NOMO-1 treated with DMSO at 0.1 percent for 48 hours (cell line): ENCODE measurements around the gene FATE1.

Experiments
- DNase-seq: peaks from one replicate; lab custom pipeline; 2025; ENCODE audit not compliant: unreplicated experiment; lab: John Stamatoyannopoulos, UW

FATE1 gene

DNA sequence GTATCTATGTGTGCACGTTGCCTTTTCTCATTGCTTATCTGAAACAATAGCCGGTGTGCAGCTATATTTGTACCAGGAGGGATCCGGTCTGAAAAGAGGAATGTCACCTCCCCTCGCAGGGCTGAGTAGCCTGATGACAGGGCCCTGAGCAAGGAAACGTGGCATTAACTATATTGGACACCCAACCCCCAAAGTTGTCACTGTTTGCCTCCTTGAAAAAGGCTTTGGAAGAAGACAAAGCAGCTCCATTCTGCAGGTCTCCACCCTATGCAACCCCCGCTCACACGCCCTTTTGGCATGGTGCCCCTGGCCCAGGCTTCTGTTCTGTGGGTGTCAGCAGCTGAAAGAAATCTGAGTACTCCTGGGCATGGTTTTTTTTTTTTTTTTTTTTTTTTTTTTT lies 12.3 kb upstream of the FATE1 start:
- DNase-seq: no peak

- no peak for DNase-seq
Measured at GRCh38 chrX:151704041-151704663, 11.7 kb upstream of the FATE1 start.

GRCh38 chrX:151708821-151709220 lies 7.0 kb upstream of the FATE1 start:
- no peak for DNase-seq

GRCh38 chrX:151710457-151710856 lies 5.4 kb upstream of the FATE1 start:
- DNase-seq: no peak

DNA sequence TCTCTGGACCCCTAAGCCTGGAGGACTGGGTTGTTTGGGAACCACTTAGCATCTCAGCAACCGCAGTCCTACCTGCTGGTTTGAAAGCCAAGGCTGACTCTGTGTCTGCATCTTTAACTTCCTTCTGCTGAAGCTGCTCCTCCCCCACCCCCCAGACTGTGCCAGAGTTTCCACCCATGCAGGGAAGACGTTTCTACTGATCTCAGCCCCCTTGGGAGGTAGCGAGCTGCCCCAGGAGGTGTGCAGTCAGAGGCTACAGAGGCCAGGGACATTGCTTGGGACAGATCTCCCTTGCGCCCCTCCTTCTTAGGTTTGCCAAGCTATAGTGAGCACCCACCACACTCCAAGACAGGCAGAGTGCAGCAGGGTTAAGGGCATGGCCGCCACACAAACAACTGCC lies 4.7 kb upstream of the FATE1 start:
- DNase-seq: no peak

DNA sequence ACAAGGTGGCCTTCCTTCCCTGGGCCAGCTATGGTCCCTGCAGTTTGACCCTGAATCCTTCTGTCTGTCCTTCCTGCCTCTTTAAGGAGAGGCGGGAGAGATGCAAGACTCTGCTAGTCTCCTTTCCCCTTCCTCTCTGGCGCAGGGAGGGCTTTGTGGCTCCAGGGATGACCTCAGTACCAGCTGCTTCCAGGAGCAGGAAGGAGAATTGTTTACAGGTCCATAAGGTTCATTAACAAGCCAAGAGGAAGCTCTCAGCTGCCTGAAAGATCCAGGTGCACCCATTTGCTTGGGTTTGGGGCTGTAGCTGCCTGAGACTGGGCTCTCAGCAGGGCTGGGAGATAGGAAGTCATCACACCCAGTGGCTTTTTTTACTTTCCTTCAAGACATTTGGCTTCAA lies 4.0 kb upstream of the FATE1 start:
- DNase-seq: no peak

DNA sequence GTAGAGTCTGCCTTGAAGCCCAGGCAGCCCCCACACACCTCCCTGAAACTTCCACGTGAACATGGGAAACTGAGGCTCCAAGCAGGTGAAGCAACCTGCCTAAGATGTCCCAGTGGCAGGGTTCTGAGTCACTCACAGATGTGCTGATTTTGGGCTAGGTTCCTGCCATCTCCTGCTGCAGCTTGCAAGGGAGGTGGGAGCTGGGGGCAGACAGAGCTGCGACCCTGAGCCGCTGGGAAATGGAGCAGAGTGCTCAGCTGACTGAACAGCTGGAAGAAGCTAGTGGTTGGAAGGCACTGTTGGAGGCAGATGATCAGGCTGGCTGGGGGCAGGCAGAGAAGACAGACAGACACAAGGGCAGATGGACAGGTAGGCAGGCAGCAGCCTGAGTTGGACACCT lies 3.6 kb upstream of the FATE1 start:
- no peak for DNase-seq

DNA sequence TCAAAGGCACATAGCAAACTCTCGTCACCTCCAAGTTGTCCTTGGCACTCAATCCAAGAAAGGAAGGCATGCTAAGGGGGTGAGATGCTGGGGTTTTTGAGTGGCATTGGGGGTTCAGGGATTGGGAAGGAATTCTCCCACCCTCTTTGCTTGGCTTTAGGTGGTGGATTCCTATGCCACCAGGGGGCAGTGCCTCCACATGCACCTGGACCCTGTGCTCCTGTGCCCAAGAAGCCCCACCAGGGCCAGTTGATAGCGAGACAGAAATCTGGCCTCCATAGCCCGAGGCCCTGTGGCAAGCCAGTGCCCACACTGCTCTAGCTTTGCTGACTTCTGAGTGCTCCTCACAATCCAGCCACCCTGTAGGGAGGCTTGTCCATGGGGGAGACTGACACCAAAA lies 2.0 kb upstream of the FATE1 start:
- DNase-seq: no peak

- no peak for DNase-seq
Measured at GRCh38 chrX:151714362-151714761, 1.5 kb upstream of the FATE1 start.

DNA sequence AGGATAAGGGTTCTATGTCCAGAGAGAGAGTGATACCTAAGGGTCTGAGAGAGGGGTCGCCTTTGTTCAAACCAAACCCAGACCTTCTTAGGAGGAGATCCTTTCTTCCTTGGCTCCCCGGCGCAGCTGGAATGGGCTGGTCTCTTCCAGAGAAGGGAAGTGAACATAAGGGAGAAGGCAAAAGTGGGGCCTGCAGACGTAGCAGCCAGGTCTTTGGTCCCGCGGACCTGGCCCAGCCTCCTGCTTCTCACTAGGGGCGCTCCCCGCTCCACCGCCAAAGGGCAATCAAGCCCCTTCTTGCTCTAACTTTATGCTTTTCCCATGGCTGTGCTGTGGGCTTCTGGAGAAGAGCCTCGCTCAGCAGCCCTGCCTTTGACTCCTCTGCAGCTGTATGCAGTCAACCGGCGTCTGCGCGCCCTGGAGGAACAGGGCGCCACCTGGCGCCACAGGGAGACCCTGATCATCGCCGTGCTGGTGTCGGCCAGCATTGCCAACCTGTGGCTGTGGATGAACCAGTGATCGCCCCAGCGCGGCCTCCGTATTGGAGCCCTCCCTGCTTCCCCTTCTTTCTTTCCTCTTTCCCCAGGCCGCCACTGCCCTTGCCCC lies 6.5 kb downstream of the FATE1 start:
- DNase-seq: no peak

GRCh38 chrX:151723156-151723760 lies 7.4 kb downstream of the FATE1 start:
- no peak for DNase-seq

- no peak for DNase-seq
Measured at GRCh38 chrX:151724563-151725337, 8.9 kb downstream of the FATE1 start.

GRCh38 chrX:151725338-151725614 lies 9.4 kb downstream of the FATE1 start:
- DNase-seq: no peak

- no peak for DNase-seq
Measured at GRCh38 chrX:151726751-151727150, 10.9 kb downstream of the FATE1 start.

DNA sequence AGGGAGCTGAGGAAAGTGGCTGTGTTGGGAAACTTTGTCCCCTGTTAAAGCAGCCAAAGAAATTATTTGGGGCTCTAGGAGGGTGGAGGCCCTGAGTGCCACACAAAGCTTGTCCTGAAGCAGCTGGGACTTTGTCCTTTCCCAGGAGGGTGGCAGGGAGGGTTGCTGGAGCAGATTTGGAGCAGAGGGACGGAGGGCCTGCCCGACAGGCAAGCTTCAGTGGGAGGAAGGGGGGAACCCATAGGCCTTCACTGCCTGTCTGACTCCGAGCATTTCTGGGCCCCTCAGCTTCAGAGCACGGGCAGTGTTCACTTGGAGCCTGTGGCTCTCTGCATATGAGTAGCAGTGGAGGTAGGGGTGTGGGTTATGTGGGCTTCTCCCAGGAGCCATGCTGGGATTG lies 11.5 kb downstream of the FATE1 start:
- DNase-seq: no peak

- no peak for DNase-seq
Measured at GRCh38 chrX:151729056-151729725, 13.4 kb downstream of the FATE1 start.

- DNase-seq: no peak
Measured at GRCh38 chrX:151734446-151734845, 18.6 kb downstream of the FATE1 start, which contains the start of gene CNGA2. Gene CNGA2 (plus strand): TSS chrX:151734746. CDS start chrX:151738484, 3,738 bp downstream.

GRCh38 chrX:151735219-151735618 lies 19.4 kb downstream of the FATE1 start:
- DNase-seq: no peak

DNA sequence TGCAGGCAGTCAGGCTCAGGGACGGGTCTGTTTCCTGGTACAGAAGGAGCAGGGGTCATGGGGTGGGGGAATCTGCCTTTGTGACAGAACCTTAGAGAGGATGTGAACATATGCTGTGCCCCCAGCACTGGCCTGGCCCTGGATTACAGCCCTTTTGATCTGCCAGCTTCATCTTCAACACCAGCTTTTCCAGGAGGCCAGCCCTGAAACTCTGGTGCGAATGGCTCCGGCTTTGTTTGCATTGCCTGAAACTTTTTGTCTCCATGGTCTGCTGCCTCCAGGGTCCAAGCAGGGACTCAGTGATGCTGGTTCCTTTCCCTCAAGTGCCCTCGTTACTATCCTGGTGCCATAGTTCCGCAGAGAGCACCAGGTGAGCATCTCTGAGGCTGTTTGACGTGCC lies 20.9 kb downstream of the FATE1 start:
- DNase-seq: no peak

DNA sequence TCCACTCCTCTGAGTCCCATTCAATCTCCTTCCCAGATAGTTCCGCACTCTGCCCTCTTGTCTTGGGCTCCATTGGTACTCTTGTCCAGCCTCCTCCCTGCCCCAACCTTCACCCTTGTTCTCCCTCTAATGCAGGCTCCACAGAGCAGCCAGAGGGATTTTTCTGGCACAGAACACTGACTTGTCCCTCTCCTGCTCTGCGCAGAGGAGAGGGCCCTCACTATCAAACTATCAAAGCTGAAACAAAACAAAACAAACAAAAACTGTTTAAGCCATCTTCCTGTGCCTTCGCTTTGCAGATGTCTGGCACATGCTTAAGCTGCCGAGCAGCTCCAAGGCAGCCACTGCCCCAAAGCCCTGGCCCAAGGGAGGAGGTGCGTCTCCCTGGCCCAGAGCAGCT lies 21.7 kb downstream of the FATE1 start:
- no peak for DNase-seq

DNA sequence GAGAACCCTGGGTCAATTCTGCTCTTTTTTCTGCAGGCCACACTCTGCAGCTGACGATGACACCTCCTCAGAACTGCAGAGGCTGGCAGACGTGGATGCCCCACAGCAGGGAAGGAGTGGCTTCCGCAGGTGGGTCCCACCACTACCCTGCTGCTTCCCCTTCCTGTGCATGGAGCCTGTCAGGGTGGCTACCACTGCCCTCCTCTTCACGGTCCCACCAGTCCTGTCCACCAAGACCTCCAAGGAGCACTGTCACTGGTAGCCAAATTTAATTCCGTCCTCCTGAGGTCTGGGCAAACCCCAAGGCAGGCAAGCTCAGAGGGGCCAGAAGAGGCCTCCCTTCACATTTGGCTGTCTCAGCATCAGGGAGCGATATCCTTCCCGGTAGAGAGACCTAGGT lies 22.9 kb downstream of the FATE1 start:
- DNase-seq: no peak

DNA sequence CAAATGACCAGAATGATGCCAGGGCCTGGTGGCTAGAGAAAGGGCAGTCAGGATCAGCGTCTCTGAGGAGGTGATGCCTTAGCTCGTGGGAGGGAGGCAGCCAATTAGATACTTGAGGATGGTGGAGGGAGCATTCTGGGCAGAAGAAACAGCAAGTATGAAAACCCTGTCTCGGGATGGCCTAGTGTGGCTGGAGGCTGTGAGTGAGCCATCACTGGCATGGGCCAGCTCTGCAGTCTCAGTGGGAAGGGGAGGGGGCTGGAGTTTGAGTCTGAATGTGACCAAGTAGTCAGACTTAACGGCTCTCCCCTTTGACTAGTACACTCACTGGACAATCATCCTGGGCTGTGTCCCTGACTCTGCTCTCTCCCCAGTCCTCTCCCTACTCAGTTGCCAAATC lies 25.8 kb downstream of the FATE1 start:
- no peak for DNase-seq
